ENCODE data around the gene ANXA2. TPM values are rescaled to one million over a fixed set of nuclear protein-coding genes. Genes with fewer than 3 reads are reported as not detected.

ANXA2 gene
- total RNA-seq: 100 to 1,000 TPM; 230 to 242 TPM

- Mint-ChIP-seq H3K9me3 (no peaks in the 10 kb centered on the region), H3K36me3 (peaks cover 25% of the 10 kb centered on the region)
Measured at GRCh38 chr15:60397772-60398445, at the start of gene ANXA2. TSS of gene ANXA2 (minus strand) at chr15:60397986. CDS start at chr15:60386075, 11,911 bp downstream.

GRCh38 chr15:60444289-60444912 is 46.6 kb upstream of the ANXA2 start:
- H3K27ac Mint-ChIP-seq: no peak overlapping the region
- peaks cover 5% of the 10 kb centered on the region for H3K4me1 Mint-ChIP-seq
- DNase-seq: no peak
- H3K9me3 Mint-ChIP-seq: no peaks in the 10 kb centered on the region
- no peak for ATAC-seq (ENCODE audit: low read depth)
- no peak overlapping the region for H3K4me3 Mint-ChIP-seq
- POLR2A ChIA-PET: no interaction called here
- peaks cover 10% of the 10 kb centered on the region for H3K36me3 Mint-ChIP-seq
- H3K27me3 Mint-ChIP-seq: no peaks in the 10 kb centered on the region

More at GRCh38 chr15:60397772-60398445, at the start of gene ANXA2:
- Mint-ChIP-seq H3K27ac (peak within 1 kb of the TSS; percentile 96), H3K4me3 (peak within 1 kb of the TSS; percentile 97), H3K27me3 (peaks cover 7% of the 10 kb centered on the region), H3K4me1 (peaks cover 30% of the 10 kb centered on the region)
- DNase-seq (peak; percentile 85), ATAC-seq (ENCODE audit: low read depth) (peak; percentile 83)
- POLR2A ChIA-PET: interaction anchor here (0.6 to 2.6 kb wide), 24 partner anchors 9 to 1825 kb away, joined by 3 to 46 read pairs (median 6); partner anchors contain the start of genes BNIP2 and ICE2

GRCh38 chr15:60442763-60443162 is 45.0 kb upstream of the ANXA2 start:
- H3K36me3 Mint-ChIP-seq: peaks cover 7% of the 10 kb centered on the region
- ATAC-seq (ENCODE audit: low read depth): no peak
- H3K4me1 Mint-ChIP-seq: peaks cover 5% of the 10 kb centered on the region
- no peaks in the 10 kb centered on the region for H3K27me3 Mint-ChIP-seq
- DNase-seq: no peak
- H3K9me3 Mint-ChIP-seq: no peaks in the 10 kb centered on the region
- H3K27ac Mint-ChIP-seq: no peak overlapping the region
- POLR2A ChIA-PET: no interaction called here
- no peak overlapping the region for H3K4me3 Mint-ChIP-seq

GRCh38 chr15:60442031-60442650 is 44.4 kb upstream of the ANXA2 start:
- POLR2A ChIA-PET: interaction anchor here (2.0 kb wide), 1 partner anchor 44 kb away, joined by 8 read pairs; the partner anchor contains the start of gene ANXA2
- peaks cover 7% of the 10 kb centered on the region for H3K36me3 Mint-ChIP-seq
- no peaks in the 10 kb centered on the region for H3K27me3 Mint-ChIP-seq
- H3K4me3 Mint-ChIP-seq: no peak overlapping the region
- ATAC-seq (ENCODE audit: low read depth) (no peak), DNase-seq (no peak)
- no peaks in the 10 kb centered on the region for H3K9me3 Mint-ChIP-seq
- H3K4me1 Mint-ChIP-seq: peaks cover 5% of the 10 kb centered on the region
- no peak overlapping the region for H3K27ac Mint-ChIP-seq

GRCh38 chr15:60441331-60441730 is 43.5 kb upstream of the ANXA2 start:
- H3K4me3 Mint-ChIP-seq: no peak overlapping the region
- no peak overlapping the region for H3K27ac Mint-ChIP-seq
- DNase-seq (no peak), ATAC-seq (ENCODE audit: low read depth) (no peak)
- H3K4me1 Mint-ChIP-seq: peaks cover 5% of the 10 kb centered on the region
- POLR2A ChIA-PET: interaction anchor here (2.0 kb wide), 1 partner anchor 43 kb away, joined by 8 read pairs; the partner anchor contains the start of gene ANXA2
- no peaks in the 10 kb centered on the region for H3K9me3 Mint-ChIP-seq
- peaks cover 4% of the 10 kb centered on the region for H3K36me3 Mint-ChIP-seq
- H3K27me3 Mint-ChIP-seq: no peaks in the 10 kb centered on the region

GRCh38 chr15:60438646-60439045 is 40.9 kb upstream of the ANXA2 start:
- Mint-ChIP-seq H3K27me3 (no peaks in the 10 kb centered on the region), H3K4me1 (peaks cover 4% of the 10 kb centered on the region), H3K27ac (no peak overlapping the region), H3K36me3 (peaks cover 9% of the 10 kb centered on the region), H3K4me3 (no peak overlapping the region), H3K9me3 (no peaks in the 10 kb centered on the region)
- ATAC-seq (ENCODE audit: low read depth) (no peak), DNase-seq (no peak)
- POLR2A ChIA-PET: no interaction called here

GRCh38 chr15:60428935-60429334 is 31.1 kb upstream of the ANXA2 start:
- H3K27me3 Mint-ChIP-seq: no peaks in the 10 kb centered on the region
- no peak overlapping the region for H3K27ac Mint-ChIP-seq
- H3K4me3 Mint-ChIP-seq: no peak overlapping the region
- H3K9me3 Mint-ChIP-seq: no peaks in the 10 kb centered on the region
- DNase-seq (no peak), ATAC-seq (ENCODE audit: low read depth) (no peak)
- peaks cover 17% of the 10 kb centered on the region for H3K36me3 Mint-ChIP-seq
- H3K4me1 Mint-ChIP-seq: peaks cover 3% of the 10 kb centered on the region
- POLR2A ChIA-PET: no interaction called here

- H3K4me1 Mint-ChIP-seq: peaks cover 8% of the 10 kb centered on the region
- no peak overlapping the region for H3K4me3 Mint-ChIP-seq
- no peak overlapping the region for H3K27ac Mint-ChIP-seq
- POLR2A ChIA-PET: no interaction called here
- peaks cover 22% of the 10 kb centered on the region for H3K36me3 Mint-ChIP-seq
- ATAC-seq (ENCODE audit: low read depth) (no peak), DNase-seq (no peak)
- no peaks in the 10 kb centered on the region for H3K9me3 Mint-ChIP-seq
- no peaks in the 10 kb centered on the region for H3K27me3 Mint-ChIP-seq
Measured at GRCh38 chr15:60426870-60427508, 29.2 kb upstream of the ANXA2 start.

GRCh38 chr15:60425461-60425860 is 27.7 kb upstream of the ANXA2 start:
- Mint-ChIP-seq H3K36me3 (peaks cover 20% of the 10 kb centered on the region), H3K9me3 (no peaks in the 10 kb centered on the region), H3K4me3 (no peak overlapping the region), H3K27me3 (no peaks in the 10 kb centered on the region), H3K27ac (no peak overlapping the region), H3K4me1 (peaks cover 8% of the 10 kb centered on the region)
- POLR2A ChIA-PET: no interaction called here
- DNase-seq (no peak), ATAC-seq (ENCODE audit: low read depth) (no peak)

GRCh38 chr15:60424006-60424405 is 26.2 kb upstream of the ANXA2 start:
- POLR2A ChIA-PET: no interaction called here
- H3K9me3 Mint-ChIP-seq: no peaks in the 10 kb centered on the region
- H3K27ac Mint-ChIP-seq: peak overlapping the region; percentile 9
- H3K36me3 Mint-ChIP-seq: peaks cover 24% of the 10 kb centered on the region
- H3K4me1 Mint-ChIP-seq: peaks cover 11% of the 10 kb centered on the region
- DNase-seq: no peak
- H3K4me3 Mint-ChIP-seq: no peak overlapping the region
- ATAC-seq (ENCODE audit: low read depth): no peak
- no peaks in the 10 kb centered on the region for H3K27me3 Mint-ChIP-seq

- POLR2A ChIA-PET: no interaction called here
- ATAC-seq (ENCODE audit: low read depth): no peak
- Mint-ChIP-seq H3K4me1 (peaks cover 11% of the 10 kb centered on the region), H3K9me3 (no peaks in the 10 kb centered on the region), H3K4me3 (no peak overlapping the region), H3K27ac (no peak overlapping the region), H3K36me3 (peaks cover 24% of the 10 kb centered on the region), H3K27me3 (no peaks in the 10 kb centered on the region)
- no peak for DNase-seq
Measured at GRCh38 chr15:60423537-60423936, 25.8 kb upstream of the ANXA2 start.

GRCh38 chr15:60421544-60421943 is 23.8 kb upstream of the ANXA2 start:
- H3K27ac Mint-ChIP-seq: no peak overlapping the region
- H3K4me3 Mint-ChIP-seq: no peak overlapping the region
- no peaks in the 10 kb centered on the region for H3K9me3 Mint-ChIP-seq
- H3K4me1 Mint-ChIP-seq: peaks cover 11% of the 10 kb centered on the region
- DNase-seq (no peak), ATAC-seq (ENCODE audit: low read depth) (no peak)
- H3K27me3 Mint-ChIP-seq: no peaks in the 10 kb centered on the region
- peaks cover 22% of the 10 kb centered on the region for H3K36me3 Mint-ChIP-seq
- POLR2A ChIA-PET: interaction anchor here (1.1 kb wide), 1 partner anchor 10 kb away, joined by 3 read pairs; no protein-coding TSS in a partner anchor

- POLR2A ChIA-PET: interaction anchor here (0.8 kb wide), 1 partner anchor 22 kb away, joined by 3 read pairs; the partner anchor contains the start of gene ANXA2
- H3K36me3 Mint-ChIP-seq: peaks cover 19% of the 10 kb centered on the region
- no peak for ATAC-seq (ENCODE audit: low read depth)
- H3K4me3 Mint-ChIP-seq: no peak overlapping the region
- no peak for DNase-seq
- no peaks in the 10 kb centered on the region for H3K27me3 Mint-ChIP-seq
- peaks cover 11% of the 10 kb centered on the region for H3K4me1 Mint-ChIP-seq
- H3K27ac Mint-ChIP-seq: no peak overlapping the region
- H3K9me3 Mint-ChIP-seq: no peaks in the 10 kb centered on the region
Measured at GRCh38 chr15:60420203-60420716, 22.5 kb upstream of the ANXA2 start.
